SK-N-SH (cell line): ENCODE measurements around the gene PBX4. TPM values are rescaled to one million over a fixed set of nuclear protein-coding genes. Genes with fewer than 3 reads are reported as not detected.

Experiments used
- CTCF ChIA-PET: fragments of 300-600, 350-600 bp; formaldehyde crosslinking; extraction: SDS; loops from one replicate; lab custom pipeline; 2021; lab: Yijun Ruan, JAX
- POLR2A ChIA-PET: fragments of 350-600 bp; sonication (Branson Sonifier 250); formaldehyde crosslinking; extraction: SDS; loops from one replicate; lab custom pipeline; 2020; ENCODE audit warnings: antibody characterized with exemption, inconsistent platforms; lab: Yijun Ruan, JAX
- DNase-seq: peaks from one replicate; pipeline ENCODE4 v3.0.0; 2012
- H2AFZ ChIP-seq: fragments of 200-600 bp; sonication (generic); 2 replicates; pipeline ENCODE4 v1.8.1; 2016; ENCODE audit warnings: antibody characterized with exemption, mild to moderate bottlenecking, low read depth
- H3F3A ChIP-seq: fragments of 200-600 bp; sonication (generic); replicated peaks from 2 replicates; pipeline ENCODE3; 2016; ENCODE audit warnings: antibody characterized with exemption, mild to moderate bottlenecking; ENCODE audit not compliant: insufficient read depth
- H3K27ac ChIP-seq, 2 experiments: fragments of 200-500 bp in 1 of 2; fragments of 200-600 bp in 1 of 2; sonication (Bioruptor generic) in 1 of 2; sonication (generic), shearing (Covaris generic) in 1 of 2; 2 replicates each; pipeline versions ENCODE4 v1.5.1 to v1.6.1; 2014 to 2016; ENCODE audit warnings: low read depth in 2 of 2, inconsistent platforms in 1 of 2, low read length in 1 of 2, mild to moderate bottlenecking in 1 of 2, mixed read lengths in 1 of 2
- H3K27me3 ChIP-seq: fragments of 200-600 bp; sonication (generic), shearing (Covaris generic); 2 replicates; pipeline ENCODE4 v1.6.1; 2016; ENCODE audit warnings: mixed run types; ENCODE audit not compliant: insufficient read depth
- H3K36me3 ChIP-seq, 2 experiments: fragments of 200-500 bp in 1 of 2; fragments of 200-600 bp in 1 of 2; sonication (Bioruptor generic) in 1 of 2; sonication (generic) in 1 of 2; replicated peaks in 1 of 2; 2 replicates each; pipeline versions ENCODE3 to v1.5.1; 2014 to 2016; ENCODE audit warnings: low read length in 1 of 2, mild to moderate bottlenecking in 1 of 2; ENCODE audit not compliant: insufficient read depth in 2 of 2, control insufficient read depth in 1 of 2
- H3K4me1 ChIP-seq, 2 experiments: fragments of 200-500 bp in 1 of 2; fragments of 200-600 bp in 1 of 2; sonication (Bioruptor generic) in 1 of 2; sonication (generic), shearing (Covaris generic) in 1 of 2; 2 replicates each; pipeline versions ENCODE4 v1.5.1 to v1.6.1; 2014 to 2016; ENCODE audit warnings: low read depth in 1 of 2, low read length in 1 of 2, mixed run types in 1 of 2; ENCODE audit not compliant: insufficient read depth in 2 of 2, control insufficient read depth in 1 of 2
- H3K4me2 ChIP-seq: fragments of 200-600 bp; sonication (generic), shearing (Covaris generic); 2 replicates; pipeline ENCODE4 v1.6.1; 2017; ENCODE audit warnings: mixed run types
- H3K4me3 ChIP-seq, 2 experiments: fragments of 200-500 bp in 1 of 2; fragments of 200-600 bp in 1 of 2; sonication (Bioruptor generic) in 1 of 2; sonication (generic), shearing (Covaris generic) in 1 of 2; 2 replicates each; pipeline versions ENCODE4 v1.5.1 to v1.8.1; 2014 to 2016; ENCODE audit warnings: low read depth in 2 of 2, inconsistent platforms in 1 of 2, low read length in 1 of 2, mild to moderate bottlenecking in 1 of 2, mixed read lengths in 1 of 2, moderate library complexity in 1 of 2
- H3K79me2 ChIP-seq: fragments of 200-600 bp; sonication (generic); 2 replicates; pipeline ENCODE4 v1.8.1; 2017; ENCODE audit warnings: mild to moderate bottlenecking; ENCODE audit not compliant: insufficient read depth
- H3K9ac ChIP-seq: fragments of 200-600 bp; sonication (generic); 2 replicates; pipeline ENCODE4 v1.6.1; 2017; ENCODE audit warnings: mixed run types
- H3K9me2 ChIP-seq: fragments of 200-600 bp; sonication (generic); 2 replicates; pipeline ENCODE4 v1.6.1; 2017; ENCODE audit warnings: mixed run types
- H3K9me3 ChIP-seq: fragments of 200-600 bp; sonication (generic); 2 replicates; pipeline ENCODE4 v1.6.1; 2017; ENCODE audit warnings: mixed run types, mild to moderate bottlenecking, moderate library complexity
- H4K20me1 ChIP-seq: fragments of 200-600 bp; sonication (generic); 2 replicates; pipeline ENCODE4 v1.6.1; 2017; ENCODE audit warnings: mild to moderate bottlenecking, mixed run types; ENCODE audit not compliant: insufficient read depth
- CHD2 ChIP-seq: fragments of 150-350 bp; IDR thresholded peaks from 2 replicates; pipeline ENCODE4 v1.6.1; 2018; ENCODE audit warnings: low read length; ENCODE audit not compliant: partially characterized antibody
- EZH2phosphoT487 ChIP-seq: fragments of 200-600 bp; sonication (generic); IDR thresholded peaks from 2 replicates; pipeline ENCODE4 v1.6.1; 2017; ENCODE audit warnings: low read depth, mixed run types, mild to moderate bottlenecking, antibody characterized with exemption, moderate library complexity, borderline replicate concordance
- FOSL2 ChIP-seq: IDR thresholded peaks from 2 replicates; pipeline ENCODE4 v1.4.0; 2012; ENCODE audit warnings: low read depth, mild to moderate bottlenecking, moderate library complexity, borderline replicate concordance
- FOXM1 ChIP-seq: IDR thresholded peaks from 2 replicates; pipeline ENCODE4 v1.4.0; 2012; ENCODE audit warnings: low read depth, mild to moderate bottlenecking
- GATA2 ChIP-seq: sonication (generic); formaldehyde crosslinking; IDR thresholded peaks from 2 replicates; pipeline ENCODE4 v1.5.0; 2020; ENCODE audit warnings: mild to moderate bottlenecking, missing genetic modification reagents
- IRF3 ChIP-seq: fragments of 150-350 bp; IDR thresholded peaks from 2 replicates; pipeline ENCODE4 v1.6.1; 2016; ENCODE audit warnings: mild to moderate bottlenecking, low read depth, low read length
- JUND ChIP-seq: IDR thresholded peaks from 2 replicates; pipeline ENCODE4 v1.4.0; 2012
- MEF2A ChIP-seq: IDR thresholded peaks from 2 replicates; pipeline ENCODE4 v1.4.0; 2012; ENCODE audit warnings: low read depth, borderline replicate concordance
- MXI1 ChIP-seq: IDR thresholded peaks from 2 replicates; pipeline ENCODE4 v1.6.1; 2012; ENCODE audit warnings: mild to moderate bottlenecking, low read depth, low read length, improper control_type of control experiment
- PBX3 ChIP-seq: IDR thresholded peaks from 2 replicates; pipeline ENCODE4; 2012
- RAD21 ChIP-seq: IDR thresholded peaks from 2 replicates; pipeline ENCODE4 v1.6.1; 2012; ENCODE audit warnings: mild to moderate bottlenecking, low read length
- RCOR1 ChIP-seq: fragments of 150-350 bp; IDR thresholded peaks from 2 replicates; pipeline ENCODE4 v1.6.1; 2017; ENCODE audit warnings: antibody characterized with exemption, low read length
- REST ChIP-seq: IDR thresholded peaks from 2 replicates; pipeline ENCODE4 v1.6.1; 2012; ENCODE audit warnings: mild to moderate bottlenecking, low read depth, low read length, moderate library complexity
- RXRA ChIP-seq: IDR thresholded peaks from 2 replicates; pipeline ENCODE4 v1.4.0; 2012; ENCODE audit warnings: low read depth, mild to moderate bottlenecking, borderline replicate concordance
- SIN3A ChIP-seq: IDR thresholded peaks from 2 replicates; pipeline ENCODE4 v1.6.1; 2012; ENCODE audit warnings: low read depth, mild to moderate bottlenecking, low read length, moderate library complexity, borderline replicate concordance
- TCF12 ChIP-seq: IDR thresholded peaks from 2 replicates; pipeline ENCODE4 v1.4.0; 2012
- USF1 ChIP-seq: IDR thresholded peaks from 2 replicates; pipeline ENCODE4 v1.4.0; 2012; ENCODE audit warnings: low read depth, borderline replicate concordance
- WGBS: methylation state at CpG from one replicate; pipeline ENCODE4 v1.1.6; 2017; ENCODE audit warnings: low lambda C conversion rate; 5-methylcytosine and 5-hydroxymethylcytosine counted together
- polyA plus RNA-seq, 3 experiments: library from polyadenylated mRNA; depleted of rRNA; stranded (reverse); fragments of >200 nt; gene quantifications; 2 replicates each; pipeline ENCODE4 v1.2.3, GENCODE V29; 2012

PBX4 gene
- polyA plus RNA-seq, 1 of the 3 experiments (the other 2 are of a cell fraction) = 6.4 TPM

- TF ChIP-seq JUND = no peak
- no peak for TF ChIP-seq RXRA
- no peak for TF ChIP-seq TCF12
- TF ChIP-seq MXI1 = no peak
- no peak for TF ChIP-seq GATA2
- TF ChIP-seq EZH2phosphoT487 = no peak
- TF ChIP-seq USF1 = no peak
- no peak for TF ChIP-seq RAD21
- no peak for TF ChIP-seq CHD2
Measured at GRCh38 chr19:19661141-19661674, 42.7 kb upstream of the PBX4 start (continued).

GRCh38 chr19:19659646-19660245 lies 41.3 kb upstream of the PBX4 start:
- TF ChIP-seq JUND (no peak), REST (no peak), RCOR1 (no peak), MEF2A (no peak), TCF12 (no peak), IRF3 (no peak), PBX3 (no peak), FOSL2 (no peak), FOXM1 (no peak), SIN3A (no peak), RXRA (no peak)
- Histone ChIP-seq H4K20me1 (peaks cover 31% of the 10 kb centered on the region), H3K79me2 (peaks cover 50% of the 10 kb centered on the region), H3K27me3 (no peaks in the 10 kb centered on the region), H3F3A (no peaks in the 10 kb centered on the region), H3K36me3 (peaks cover 15 to 47% of the 10 kb centered on the region in 2 experiments), H3K9me2 (no peaks in the 10 kb centered on the region), H3K27ac (no peak overlapping the region), H2AFZ (no peak overlapping the region), H3K9me3 (no peaks in the 10 kb centered on the region), H3K4me2 (no peak overlapping the region), H3K4me1 (peaks cover 0 to 17% of the 10 kb centered on the region in 2 experiments; a peak in 2 of 4 replicates), H3K4me3 (no peak overlapping the region), H3K9ac (no peak overlapping the region)
- DNase-seq = no peak
- WGBS = 95% methylated on average over 16 of the region's 17 CpGs
- CTCF ChIA-PET = interaction anchor here (0.9 to 6.6 kb wide), 3 partner anchors 15 to 128 kb away, joined by 3 to 45 read pairs (median 17); partner anchors contain the start of gene GMIP
- POLR2A ChIA-PET = no interaction called here
